ENCODE measurements around the gene GIPC3. TPM values are rescaled to one million over a fixed set of nuclear protein-coding genes. Genes with fewer than 3 reads are reported as not detected.
A peak's percentile ranks its signal among the peaks of the same experiment; 100 is the strongest.

Gene GIPC3
- total and polyA plus RNA-seq, 5 experiments from 2014 or later: 0.76 to 3.7 (median 3.0) TPM

GRCh38 chr19:3604227-3604986 lies 19.1 kb downstream of the GIPC3 start:
- H3K36me3 Mint-ChIP-seq: peaks cover 0 to 11% (median 2%) of the 10 kb centered on the region in 3 donors
- H3K9me3 Mint-ChIP-seq: no peaks in the 10 kb centered on the region
- H3K27ac Mint-ChIP-seq: peak overlapping the region in 1 of 10 donors; percentile 47
- ATAC-seq (peak in 1 of 2 donors; percentile 36), DNase-seq (no peak)
- peaks cover 11 to 28% (median 18%) of the 10 kb centered on the region in 4 donors for H3K4me1 Mint-ChIP-seq
- POLR2A ChIA-PET: interaction anchor here (0.9 to 1.8 kb wide), 13 partner anchors 8 to 242 kb away, joined by 3 to 16 read pairs (median 5); partner anchors contain the start of genes CACTIN, GIPC3, MFSD12 and MRPL54
- peak overlapping the region in 1 of 10 donors; percentile 22 for H3K4me3 Mint-ChIP-seq
- no peaks in the 10 kb centered on the region for H3K27me3 Mint-ChIP-seq

GRCh38 chr19:3604987-3605343 lies 19.7 kb downstream of the GIPC3 start:
- no peak overlapping the region for H3K27ac Mint-ChIP-seq
- H3K4me3 Mint-ChIP-seq: no peak overlapping the region
- H3K36me3 Mint-ChIP-seq: peaks cover 0 to 7% (median 2%) of the 10 kb centered on the region in 3 donors
- POLR2A ChIA-PET: interaction anchor here (0.6 to 1.8 kb wide), 14 partner anchors 9 to 643 kb away, joined by 3 to 16 read pairs (median 5); partner anchors contain the start of genes CACTIN, GIPC3, MFSD12 and MRPL54
- no peaks in the 10 kb centered on the region for H3K27me3 Mint-ChIP-seq
- ATAC-seq (peak; percentile 73 to 78), DNase-seq (peak in 8 of 10 donors; percentile 27 to 72 (median 47))
- peaks cover 11 to 31% (median 19%) of the 10 kb centered on the region in 4 donors for H3K4me1 Mint-ChIP-seq
- H3K9me3 Mint-ChIP-seq: no peaks in the 10 kb centered on the region

- no peak overlapping the region for H3K27ac Mint-ChIP-seq
- POLR2A ChIA-PET: interaction anchor here (0.6 to 1.8 kb wide), 13 partner anchors 9 to 643 kb away, joined by 3 to 16 read pairs (median 5); partner anchors contain the start of genes CACTIN, GIPC3, MFSD12 and MRPL54
- peaks cover 11 to 33% (median 19%) of the 10 kb centered on the region in 4 donors for H3K4me1 Mint-ChIP-seq
- DNase-seq (peak in 1 of 10 donors; percentile 16), ATAC-seq (peak in 1 of 2 donors; percentile 2)
- H3K4me3 Mint-ChIP-seq: no peak overlapping the region
- no peaks in the 10 kb centered on the region for H3K27me3 Mint-ChIP-seq
- H3K36me3 Mint-ChIP-seq: peaks cover 0 to 6% (median 0%) of the 10 kb centered on the region in 3 donors
- H3K9me3 Mint-ChIP-seq: no peaks in the 10 kb centered on the region
Measured at GRCh38 chr19:3605361-3605760, 20.1 kb downstream of the GIPC3 start.

- no peaks in the 10 kb centered on the region for H3K27me3 Mint-ChIP-seq
- POLR2A ChIA-PET: interaction anchor here (1.8 kb wide), 1 partner anchor 19 kb away, joined by 15 read pairs; the partner anchor contains the start of gene GIPC3
- ATAC-seq (no peak), DNase-seq (peak in 1 of 10 donors; percentile 15)
- peaks cover 0 to 7% (median 3%) of the 10 kb centered on the region in 3 donors for H3K36me3 Mint-ChIP-seq
- peaks cover 11 to 33% (median 19%) of the 10 kb centered on the region in 4 donors for H3K4me1 Mint-ChIP-seq
- H3K4me3 Mint-ChIP-seq: no peak overlapping the region
- H3K27ac Mint-ChIP-seq: no peak overlapping the region
- no peaks in the 10 kb centered on the region for H3K9me3 Mint-ChIP-seq
Measured at GRCh38 chr19:3605770-3606169, 20.5 kb downstream of the GIPC3 start.

- Mint-ChIP-seq H3K27me3 (no peaks in the 10 kb centered on the region), H3K9me3 (no peaks in the 10 kb centered on the region), H3K4me1 (peaks cover 11 to 33% (median 19%) of the 10 kb centered on the region in 4 donors), H3K36me3 (peaks cover 0 to 4% (median 3%) of the 10 kb centered on the region in 3 donors), H3K27ac (no peak overlapping the region), H3K4me3 (peak overlapping the region in 2 of 10 donors; percentile 36 to 65)
- DNase-seq (peak in 5 of 10 donors; percentile 19 to 49 (median 33)), ATAC-seq (peak; percentile 44 to 56)
- POLR2A ChIA-PET: no interaction called here
Measured at GRCh38 chr19:3606174-3606689, 21.0 kb downstream of the GIPC3 start.

GRCh38 chr19:3606690-3607289 lies 21.5 kb downstream of the GIPC3 start, which contains the start of gene TBXA2R:
TSS of gene TBXA2R (minus strand) at chr19:3606875. CDS start at chr19:3600634, 6,241 bp downstream.
- peak within 1 kb of the TSS in 9 of 10 donors; percentile 60 to 91 (median 75) for H3K4me3 Mint-ChIP-seq
- POLR2A ChIA-PET: interaction anchor here (2.6 to 3.4 kb wide), 2 partner anchors 22 to 51 kb away, joined by 16 to 22 read pairs; partner anchors contain the start of genes GIPC3 and MFSD12
- peaks cover 11 to 33% (median 19%) of the 10 kb centered on the region in 4 donors for H3K4me1 Mint-ChIP-seq
- no peaks in the 10 kb centered on the region for H3K27me3 Mint-ChIP-seq
- H3K36me3 Mint-ChIP-seq: peaks cover 0 to 4% (median 3%) of the 10 kb centered on the region in 3 donors
- H3K27ac Mint-ChIP-seq: peak within 1 kb of the TSS; percentile 49 to 94 (median 82)
- DNase-seq (peak; percentile 48 to 84 (median 59)), ATAC-seq (peak; percentile 28 to 54)
- H3K9me3 Mint-ChIP-seq: no peaks in the 10 kb centered on the region

- no peak for DNase-seq
- POLR2A ChIA-PET: interaction anchor here (1.1 to 3.4 kb wide), 4 partner anchors 17 to 52 kb away, joined by 3 to 22 read pairs (median 12); partner anchors contain the start of genes CACTIN, GIPC3 and MFSD12
- peak overlapping the region in 9 of 10 donors; percentile 57 to 91 (median 75) for H3K4me3 Mint-ChIP-seq
- peaks cover 0 to 8% (median 4%) of the 10 kb centered on the region in 3 donors for H3K36me3 Mint-ChIP-seq
- H3K27ac Mint-ChIP-seq: peak overlapping the region; percentile 49 to 94 (median 85)
- peaks cover 11 to 33% (median 19%) of the 10 kb centered on the region in 4 donors for H3K4me1 Mint-ChIP-seq
- H3K9me3 Mint-ChIP-seq: no peaks in the 10 kb centered on the region
- no peaks in the 10 kb centered on the region for H3K27me3 Mint-ChIP-seq
- ATAC-seq: no peak
Measured at GRCh38 chr19:3607303-3608078, 22.2 kb downstream of the GIPC3 start.

GRCh38 chr19:3608079-3608641 lies 22.9 kb downstream of the GIPC3 start:
- POLR2A ChIA-PET: interaction anchor here (0.6 to 3.4 kb wide), 7 partner anchors 18 to 361 kb away, joined by 3 to 22 read pairs (median 4); partner anchors contain the start of genes CACTIN, GIPC3 and MFSD12
- no peak for DNase-seq
- Mint-ChIP-seq H3K4me1 (peaks cover 11 to 30% (median 19%) of the 10 kb centered on the region in 4 donors), H3K27me3 (no peaks in the 10 kb centered on the region), H3K27ac (peak overlapping the region; percentile 49 to 94 (median 84)), H3K9me3 (no peaks in the 10 kb centered on the region), H3K4me3 (peak overlapping the region in 9 of 10 donors; percentile 46 to 91 (median 75)), H3K36me3 (peaks cover 0 to 8% (median 7%) of the 10 kb centered on the region in 3 donors)
- no peak for ATAC-seq

- H3K4me3 Mint-ChIP-seq: no peak overlapping the region
- H3K4me1 Mint-ChIP-seq: peaks cover 11 to 30% (median 19%) of the 10 kb centered on the region in 4 donors
- POLR2A ChIA-PET: interaction anchor here (0.6 to 3.4 kb wide), 8 partner anchors 15 to 361 kb away, joined by 3 to 22 read pairs (median 4); partner anchors contain the start of genes CACTIN, GIPC3 and MFSD12
- H3K27ac Mint-ChIP-seq: peak overlapping the region in 5 of 10 donors; percentile 6 to 77 (median 67)
- peaks cover 0 to 10% (median 7%) of the 10 kb centered on the region in 3 donors for H3K36me3 Mint-ChIP-seq
- no peaks in the 10 kb centered on the region for H3K9me3 Mint-ChIP-seq
- no peaks in the 10 kb centered on the region for H3K27me3 Mint-ChIP-seq
- no peak for ATAC-seq
- DNase-seq: no peak
Measured at GRCh38 chr19:3608750-3609322, 23.6 kb downstream of the GIPC3 start.

- peaks cover 11 to 27% (median 19%) of the 10 kb centered on the region in 4 donors for H3K4me1 Mint-ChIP-seq
- POLR2A ChIA-PET: interaction anchor here (0.6 to 3.4 kb wide), 4 partner anchors 13 to 54 kb away, joined by 3 to 22 read pairs (median 10); partner anchors contain the start of genes GIPC3 and MFSD12
- no peaks in the 10 kb centered on the region for H3K27me3 Mint-ChIP-seq
- ATAC-seq (no peak), DNase-seq (no peak)
- peak overlapping the region in 8 of 10 donors; percentile 20 to 86 (median 50) for H3K27ac Mint-ChIP-seq
- no peak overlapping the region for H3K4me3 Mint-ChIP-seq
- peaks cover 0 to 10% (median 7%) of the 10 kb centered on the region in 3 donors for H3K36me3 Mint-ChIP-seq
- no peaks in the 10 kb centered on the region for H3K9me3 Mint-ChIP-seq
Measured at GRCh38 chr19:3609779-3610719, 24.8 kb downstream of the GIPC3 start.

Data from naive thymus-derived CD8-positive, alpha-beta T cell (primary cell).